Measurements from ENCODE around the gene SLK. TPM values are rescaled to one million over a fixed set of nuclear protein-coding genes. Genes with fewer than 3 reads are reported as not detected.

Gene SLK
- total RNA-seq, 4 donors from 2014 or later, result 57.7 to 76.9 (median 64.5) TPM

DNA sequence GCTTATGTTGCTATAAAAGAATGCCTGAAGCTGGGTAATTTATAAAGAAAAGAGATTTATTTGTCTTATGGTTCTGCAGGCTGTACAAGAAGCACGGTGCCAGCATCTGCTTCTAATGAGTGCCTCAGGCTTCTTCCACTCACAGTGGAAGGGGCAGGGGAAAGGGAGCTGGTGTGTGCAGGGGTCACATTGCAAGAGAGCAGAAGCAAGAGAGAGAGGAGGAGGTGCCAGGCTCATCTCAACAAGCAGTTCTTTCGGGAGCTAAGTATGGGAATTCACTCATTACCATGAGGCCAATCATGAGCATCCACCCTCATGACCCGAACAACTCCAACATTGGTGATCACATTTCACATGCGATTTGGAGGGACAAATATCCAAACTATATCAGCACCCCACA, 17.2 kb upstream of the SLK start:
- H3K9me3 ChIP-seq, result no peaks in the 10 kb centered on the region
- intact Hi-C loops (cut with DNase I), result no loop called here
- no peak for TF ChIP-seq POLR2A (IDR thresholded peaks at IDR 0.05)
- TF ChIP-seq, protein P1, sequence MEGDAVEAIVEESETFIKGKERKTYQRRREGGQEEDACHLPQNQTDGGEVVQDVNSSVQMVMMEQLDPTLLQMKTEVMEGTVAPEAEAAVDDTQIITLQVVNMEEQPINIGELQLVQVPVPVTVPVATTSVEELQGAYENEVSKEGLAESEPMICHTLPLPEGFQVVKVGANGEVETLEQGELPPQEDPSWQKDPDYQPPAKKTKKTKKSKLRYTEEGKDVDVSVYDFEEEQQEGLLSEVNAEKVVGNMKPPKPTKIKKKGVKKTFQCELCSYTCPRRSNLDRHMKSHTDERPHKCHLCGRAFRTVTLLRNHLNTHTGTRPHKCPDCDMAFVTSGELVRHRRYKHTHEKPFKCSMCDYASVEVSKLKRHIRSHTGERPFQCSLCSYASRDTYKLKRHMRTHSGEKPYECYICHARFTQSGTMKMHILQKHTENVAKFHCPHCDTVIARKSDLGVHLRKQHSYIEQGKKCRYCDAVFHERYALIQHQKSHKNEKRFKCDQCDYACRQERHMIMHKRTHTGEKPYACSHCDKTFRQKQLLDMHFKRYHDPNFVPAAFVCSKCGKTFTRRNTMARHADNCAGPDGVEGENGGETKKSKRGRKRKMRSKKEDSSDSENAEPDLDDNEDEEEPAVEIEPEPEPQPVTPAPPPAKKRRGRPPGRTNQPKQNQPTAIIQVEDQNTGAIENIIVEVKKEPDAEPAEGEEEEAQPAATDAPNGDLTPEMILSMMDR (IDR thresholded peaks at IDR 0.05), result no peak
- WGBS, 2 donors, result 82 to 84% methylated on average over 4 of the region's 4 CpGs
- no peaks in the 10 kb centered on the region for H3K27me3 ChIP-seq
- no peak for DNase-seq
- no peaks in the 10 kb centered on the region for H3K36me3 ChIP-seq
- H3K27ac ChIP-seq, result no peak overlapping the region
- no peaks in the 10 kb centered on the region for H3K4me1 ChIP-seq
- H3K4me3 ChIP-seq (replicated peaks in 1 of 3), result no peak overlapping the region

DNA sequence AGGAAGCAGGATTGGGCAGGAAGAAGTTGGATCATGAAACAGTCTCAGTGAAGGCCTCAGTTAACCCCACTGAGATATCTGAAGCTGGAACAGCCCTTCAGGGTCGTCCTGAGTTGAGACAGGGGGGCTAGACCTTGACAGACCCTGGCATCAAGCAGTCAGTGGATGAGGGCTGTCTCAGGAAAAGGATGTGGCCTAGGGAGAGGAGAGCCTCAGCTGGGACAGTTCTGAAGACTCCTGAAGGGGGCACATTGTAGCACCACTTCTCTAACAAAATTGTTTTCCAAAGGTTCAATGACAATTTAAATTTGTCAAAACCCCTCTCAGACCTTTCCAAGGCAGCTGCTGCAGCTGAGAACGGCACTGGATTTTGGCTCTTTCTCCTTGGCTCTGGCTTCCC, 15.8 kb upstream of the SLK start:
- TF ChIP-seq, protein P1 (IDR thresholded peaks at IDR 0.05), result no peak
- no peak for TF ChIP-seq POLR2A (IDR thresholded peaks at IDR 0.05)

DNA sequence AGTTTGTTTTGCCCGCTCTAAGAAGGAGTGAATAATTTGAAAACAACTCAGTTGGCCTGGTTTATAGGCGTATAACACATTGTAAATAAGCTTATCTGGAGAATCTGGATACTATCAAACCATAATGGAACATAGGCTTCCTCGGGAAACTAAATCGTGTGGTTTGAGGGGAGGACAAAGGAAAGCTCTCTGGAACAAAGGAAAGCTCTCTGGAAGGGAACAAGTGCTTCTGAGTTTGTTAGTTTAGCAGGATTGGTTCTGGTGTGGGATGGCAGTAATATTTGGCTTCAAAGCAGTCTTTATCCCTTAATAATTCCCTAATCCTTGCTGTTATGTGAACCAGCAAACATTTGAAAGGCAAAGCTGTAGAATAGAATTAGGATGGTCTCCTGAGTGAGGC, 15.0 kb upstream of the SLK start:
- H3K27ac ChIP-seq, result no peak overlapping the region
- DNase-seq, result no peak
- TF ChIP-seq, protein P1 (IDR thresholded peaks at IDR 0.05), result no peak
- no peak for TF ChIP-seq POLR2A (IDR thresholded peaks at IDR 0.05)
- no peaks in the 10 kb centered on the region for H3K27me3 ChIP-seq
- H3K36me3 ChIP-seq, result no peaks in the 10 kb centered on the region
- intact Hi-C loops (cut with DNase I), result no loop called here
- H3K9me3 ChIP-seq, result no peaks in the 10 kb centered on the region
- no peak overlapping the region for H3K4me3 ChIP-seq (replicated peaks in 1 of 3)
- no peaks in the 10 kb centered on the region for H3K4me1 ChIP-seq
- WGBS, 2 donors, result 56 to 67% methylated on average over 4 of the region's 4 CpGs

More for the DNA sequence above, 15.8 kb upstream of the SLK start:
- WGBS, 2 donors, result 52 to 55% methylated on average over 2 of the region's 2 CpGs
- Histone ChIP-seq H3K4me3 (replicated peaks in 1 of 3) (no peak overlapping the region), H3K36me3 (no peaks in the 10 kb centered on the region), H3K27ac (no peak overlapping the region), H3K4me1 (no peaks in the 10 kb centered on the region), H3K27me3 (no peaks in the 10 kb centered on the region), H3K9me3 (no peaks in the 10 kb centered on the region)
- intact Hi-C loops (cut with DNase I), result no loop called here
- DNase-seq, result no peak

DNA sequence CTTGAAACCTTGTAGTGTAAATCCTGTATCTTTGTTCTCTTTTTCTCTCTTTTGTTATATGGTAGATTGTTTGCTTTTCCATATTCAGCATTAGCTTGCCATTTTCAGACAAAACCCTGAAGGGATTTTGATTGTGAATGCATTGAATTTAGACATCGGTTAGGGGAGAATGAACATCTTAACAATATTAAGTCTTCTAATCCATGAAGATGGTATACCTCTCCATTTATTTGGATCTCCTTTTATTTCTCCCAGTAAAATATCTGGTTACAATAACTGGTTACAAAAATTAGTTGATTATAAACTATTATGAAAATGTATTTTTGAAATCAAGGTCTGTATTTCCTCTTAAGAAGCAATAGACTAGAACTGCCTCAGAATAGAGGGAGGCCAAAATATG, 12.4 kb upstream of the SLK start:
- TF ChIP-seq POLR2A (IDR thresholded peaks at IDR 0.05), result no peak
- TF ChIP-seq, protein P1 (IDR thresholded peaks at IDR 0.05), result no peak
- no peaks in the 10 kb centered on the region for H3K27me3 ChIP-seq
- 91 to 98% methylated on average over 1 of the region's 1 CpG for WGBS, 2 donors
- H3K36me3 ChIP-seq, result no peaks in the 10 kb centered on the region
- H3K4me3 ChIP-seq (replicated peaks in 1 of 3), result no peak overlapping the region
- intact Hi-C loops (cut with DNase I), result no loop called here
- no peaks in the 10 kb centered on the region for H3K9me3 ChIP-seq
- H3K4me1 ChIP-seq, result no peaks in the 10 kb centered on the region
- DNase-seq, result no peak
- no peak overlapping the region for H3K27ac ChIP-seq

DNA sequence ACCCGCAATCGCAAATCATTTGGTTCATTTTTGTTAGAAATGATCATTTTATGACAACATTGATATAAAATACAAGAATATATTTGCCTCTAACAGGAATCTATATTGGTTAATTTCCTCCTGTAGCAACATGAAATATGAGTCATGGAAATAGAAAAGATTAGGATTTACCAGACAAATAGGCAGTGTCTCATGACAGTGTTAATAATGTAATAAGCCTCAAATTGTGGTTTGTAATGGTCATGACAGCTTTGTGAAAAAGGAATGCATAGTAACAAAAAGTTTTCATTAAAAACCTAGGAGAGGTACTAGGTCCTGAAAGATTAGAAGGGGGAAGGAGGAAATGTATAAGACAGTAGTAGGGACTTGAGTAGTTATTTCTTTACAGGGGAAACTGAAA, 7.9 kb upstream of the SLK start:
- no peaks in the 10 kb centered on the region for H3K9me3 ChIP-seq
- H3K4me3 ChIP-seq (replicated peaks in 1 of 3), result no peak overlapping the region
- no peak for TF ChIP-seq POLR2A (IDR thresholded peaks at IDR 0.05)
- TF ChIP-seq, protein P1 (IDR thresholded peaks at IDR 0.05), result no peak
- no peaks in the 10 kb centered on the region for H3K4me1 ChIP-seq
- no peak for DNase-seq
- H3K27me3 ChIP-seq, result no peaks in the 10 kb centered on the region
- intact Hi-C loops (cut with DNase I), result no loop called here
- WGBS, 2 donors, result 96% methylated on average over 2 of the region's 2 CpGs
- H3K36me3 ChIP-seq, result no peaks in the 10 kb centered on the region
- no peak overlapping the region for H3K27ac ChIP-seq

All from thyroid gland (tissue), 4 donors.